ENCODE measurements around the gene WDR19.
"Not testable (repeated sequence)": the region's sequence is repeated elsewhere in the genome, so short reads cannot be mapped to it uniquely, and the experiment has no call there.

WDR19 gene

DNA sequence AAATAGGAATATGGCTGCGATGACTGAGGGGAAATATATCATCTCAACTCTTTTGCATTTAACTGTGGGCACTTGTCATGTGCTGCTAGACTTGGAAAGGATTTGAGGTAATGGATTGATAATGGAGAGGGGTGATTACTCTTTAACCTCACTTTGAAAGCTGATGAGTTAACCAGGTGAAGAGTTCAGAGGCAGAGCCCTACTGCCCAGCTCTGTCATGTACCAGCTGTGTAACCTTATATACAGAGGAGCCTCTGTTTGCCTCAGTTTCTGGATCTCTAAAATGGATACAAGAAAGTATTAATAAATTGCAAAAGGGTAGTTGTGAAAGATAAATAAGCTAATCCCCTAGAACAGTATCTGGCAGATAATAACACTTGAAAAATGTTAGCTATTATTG, 51.5 kb downstream of the WDR19 start:
- no peak for DNase-seq

DNA sequence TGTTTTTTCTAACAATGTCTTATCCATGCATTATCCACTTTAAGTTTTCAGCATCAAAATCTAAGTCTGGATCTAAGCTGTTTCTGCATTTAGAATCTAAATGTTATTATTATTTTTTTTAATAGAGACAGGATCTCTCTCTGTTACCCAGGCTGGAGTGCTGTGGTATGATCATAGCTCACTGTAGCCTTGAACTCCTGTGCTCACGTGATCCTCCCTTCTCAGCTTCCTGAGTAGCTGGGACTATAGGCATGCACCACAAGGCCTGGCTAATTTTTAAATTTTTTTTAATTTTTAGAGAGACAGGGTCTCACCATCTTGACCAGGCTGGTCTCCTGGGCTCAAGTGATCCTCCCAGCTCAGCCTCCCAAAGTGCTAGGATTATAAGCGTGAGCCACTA, 52.7 kb downstream of the WDR19 start:
- no peak for DNase-seq

DNA sequence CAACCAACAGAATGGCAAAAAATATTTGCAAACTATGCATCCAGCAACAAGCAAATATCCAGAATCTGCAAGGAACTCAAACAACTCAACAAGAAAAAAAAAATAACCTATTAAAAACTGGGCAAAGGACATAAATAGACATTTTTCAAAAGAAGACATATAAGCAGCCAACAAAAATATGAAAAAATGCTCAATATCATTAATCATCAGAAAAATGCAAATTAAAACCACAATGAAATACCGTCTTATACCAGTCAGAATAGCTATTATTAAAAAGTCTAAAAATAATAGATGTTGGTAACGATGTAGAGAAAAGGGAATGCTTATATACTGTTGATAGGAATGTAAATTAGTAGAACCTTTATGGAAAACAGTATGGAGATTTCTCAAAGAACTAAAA, 53.4 kb downstream of the WDR19 start:
- no peak for DNase-seq

DNA sequence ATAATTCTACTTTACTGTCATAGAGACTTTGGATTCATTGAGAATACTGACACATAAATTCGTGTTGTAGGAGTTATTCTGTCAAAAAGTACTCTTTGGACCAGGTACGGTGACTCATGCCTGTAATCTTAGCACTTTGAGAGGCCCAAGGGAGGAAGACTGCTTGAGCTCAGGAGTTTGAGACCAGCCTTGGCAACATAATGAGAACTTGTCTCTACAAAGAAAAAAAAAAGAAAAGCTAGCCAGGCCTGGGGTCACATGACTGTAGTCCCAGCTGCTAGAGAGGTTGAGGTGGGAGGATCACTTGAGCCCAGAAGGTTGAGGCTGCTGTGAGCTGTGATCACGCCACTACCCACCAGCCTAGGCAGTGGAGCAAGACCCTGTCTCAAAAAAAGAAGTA, 54.9 kb downstream of the WDR19 start:
- no peak for DNase-seq

DNA sequence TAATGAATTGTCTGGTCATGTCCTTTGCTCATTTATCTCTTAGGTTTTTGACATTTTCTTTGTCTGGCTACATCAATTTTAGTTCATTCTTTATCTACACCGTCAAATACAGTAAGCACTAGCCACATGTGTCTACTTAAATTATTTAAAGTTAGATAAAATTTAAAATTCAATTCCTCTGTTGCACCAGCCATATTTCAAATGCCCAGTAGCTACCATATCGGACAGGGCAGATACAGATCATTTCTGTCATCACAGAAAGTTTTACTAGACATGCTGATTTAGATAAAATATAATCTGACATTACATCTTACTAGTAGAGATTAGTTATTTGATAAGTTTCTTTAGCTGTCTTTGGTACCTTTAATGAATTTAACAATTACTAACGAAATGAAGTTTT, 61.1 kb downstream of the WDR19 start:
- DNase-seq, result no peak

DNA sequence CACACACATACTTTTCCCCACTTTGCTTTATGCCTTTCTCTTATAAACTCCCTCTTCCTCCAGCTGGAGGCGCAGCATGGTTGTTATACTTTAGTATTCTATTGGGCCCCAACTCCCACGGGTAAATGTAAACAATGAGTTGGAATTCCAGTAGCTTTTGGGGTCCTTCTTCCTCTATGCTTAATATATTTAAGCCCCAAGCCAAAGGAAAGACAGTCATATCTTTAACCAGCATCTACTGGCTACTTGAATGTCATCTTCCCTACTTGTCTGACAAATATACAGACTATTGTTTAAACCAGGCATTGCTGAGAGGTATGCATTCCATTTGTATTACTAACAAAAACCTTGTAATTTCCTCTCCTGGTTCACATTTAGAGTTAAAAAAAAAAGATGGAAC, 72.9 kb downstream of the WDR19 start:
- DNase-seq, result no peak

DNA sequence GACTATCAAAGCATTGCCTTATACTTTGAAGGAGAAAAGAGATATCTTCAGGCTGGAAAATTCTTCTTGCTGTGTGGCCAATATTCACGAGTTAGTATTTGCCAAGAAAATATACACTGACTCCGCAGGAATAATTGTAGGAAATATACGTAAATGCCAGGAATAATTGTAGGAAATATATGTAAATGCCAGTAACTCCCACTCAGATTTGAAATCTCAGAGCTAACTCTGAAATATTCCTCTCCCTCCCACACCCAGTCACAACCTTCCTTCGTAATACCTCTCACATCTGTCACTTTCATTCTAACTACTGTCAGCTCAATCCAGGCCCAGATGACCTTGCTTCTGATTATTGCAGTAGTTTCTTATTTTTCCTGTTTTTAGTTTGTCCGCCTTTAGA, 73.5 kb downstream of the WDR19 start:
- no peak for DNase-seq

DNA sequence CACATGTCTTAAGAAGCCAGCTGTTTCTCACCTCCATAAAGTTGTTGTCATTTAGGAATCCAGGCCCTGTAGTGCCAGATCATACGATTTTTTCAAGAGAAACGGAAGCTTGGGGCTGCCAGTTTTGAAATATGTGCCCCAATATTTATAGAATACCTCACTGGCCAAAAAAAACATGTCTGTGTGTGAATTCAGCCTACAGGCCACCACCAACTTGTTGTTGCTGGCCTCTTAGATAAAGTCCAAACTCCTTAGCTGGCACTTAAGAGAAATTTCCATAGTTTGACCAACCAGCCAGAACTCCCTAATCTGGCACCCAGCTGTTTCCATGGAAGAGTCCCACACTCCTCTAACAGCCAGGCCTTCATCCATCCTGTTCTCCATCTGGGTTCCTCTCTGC, 74.1 kb downstream of the WDR19 start:
- no peak for DNase-seq

DNA sequence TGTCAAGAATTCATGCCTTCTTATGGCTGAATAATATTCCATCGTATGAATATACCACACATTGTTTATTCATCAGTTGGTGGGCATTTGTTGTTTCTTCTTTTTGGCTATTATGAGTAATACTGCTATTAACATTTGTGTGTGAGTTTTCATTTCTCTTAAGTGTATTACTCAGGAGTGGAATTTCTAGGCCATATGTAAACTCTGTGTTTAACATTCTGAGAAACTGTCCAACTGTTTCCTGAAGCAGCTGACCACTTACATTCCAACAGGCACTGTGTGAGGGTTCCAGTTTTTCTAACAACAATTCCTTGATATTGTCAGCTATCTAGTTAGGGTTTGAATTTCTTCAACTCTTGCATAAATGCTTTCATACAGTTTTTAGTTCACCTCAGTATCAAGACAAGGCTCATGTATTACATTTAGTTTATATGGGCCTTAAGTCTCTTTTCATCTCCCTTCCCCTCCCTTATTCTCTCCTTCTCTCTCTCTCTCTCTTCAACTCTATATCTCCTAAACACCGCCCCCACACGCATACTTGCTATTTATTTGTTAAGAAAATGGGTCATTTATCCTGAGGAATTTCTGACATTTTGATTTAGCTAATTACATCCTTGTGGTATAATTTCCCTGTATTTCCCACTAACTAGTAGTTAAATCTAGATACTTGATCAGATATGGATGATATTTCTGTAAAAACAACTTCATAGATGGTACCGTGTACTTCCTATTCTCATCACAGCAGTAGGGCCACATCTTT, 77.4 kb downstream of the WDR19 start:
- no peak for DNase-seq

DNA sequence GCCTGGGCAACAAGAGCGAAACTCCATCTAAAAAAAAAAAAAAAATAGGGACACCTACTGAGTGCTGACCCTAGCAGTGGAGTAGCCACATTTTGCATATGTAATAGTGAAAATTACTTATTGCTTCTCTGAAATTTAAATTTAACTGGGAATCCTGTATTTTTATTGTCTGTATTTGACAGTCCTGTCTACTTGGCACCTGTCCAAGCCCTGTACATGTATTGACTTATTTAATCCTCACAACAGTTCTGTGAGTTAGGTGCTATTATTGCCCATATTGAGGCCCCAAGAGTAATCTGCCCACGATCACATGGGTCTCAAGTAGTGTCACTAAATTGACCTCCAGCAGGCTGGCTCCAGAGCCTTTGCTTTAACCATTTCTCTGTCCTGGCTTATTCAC, 81.6 kb downstream of the WDR19 start:
- no peak for DNase-seq

DNA sequence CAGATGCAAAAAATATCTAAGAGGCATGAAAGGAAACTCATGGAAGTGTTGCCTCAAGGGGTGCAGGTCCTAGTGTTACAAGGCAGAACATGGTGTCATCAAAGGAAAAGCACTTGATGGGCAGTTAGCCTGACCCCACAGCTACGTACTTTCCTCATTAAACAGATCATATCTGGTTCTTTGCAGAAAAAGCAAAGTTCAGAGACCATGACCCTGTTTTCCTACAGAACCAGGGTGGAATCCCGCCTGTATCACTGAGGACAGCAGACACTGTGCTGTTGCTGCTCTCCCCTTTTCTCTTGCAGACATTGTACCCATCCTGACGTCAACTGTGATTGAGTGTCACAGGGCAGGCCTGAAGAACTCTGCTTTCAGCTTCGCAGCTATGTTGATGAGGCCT, 92.2 kb downstream of the WDR19 start:
- DNase-seq, result no peak

DNA sequence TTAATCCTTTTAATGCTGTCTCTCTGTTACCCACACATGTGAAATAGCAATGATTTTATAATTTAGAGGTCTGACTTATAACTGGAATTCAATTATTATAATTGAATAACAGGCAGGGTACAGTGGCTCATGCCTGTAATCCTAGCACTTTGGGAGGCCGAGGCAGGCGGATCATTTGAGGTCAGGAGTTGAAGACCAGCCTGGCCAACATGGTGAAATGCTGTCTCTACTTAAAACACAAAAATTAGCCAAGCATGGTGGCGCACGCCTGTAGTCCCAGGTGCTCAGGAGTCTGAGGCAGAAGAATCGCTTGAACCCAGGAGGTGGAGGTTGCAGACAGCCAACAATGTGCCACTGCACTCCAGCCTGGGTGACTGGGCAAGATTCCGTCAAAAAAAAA, 95.3 kb downstream of the WDR19 start:
- DNase-seq, result not testable (repeated sequence)

DNA sequence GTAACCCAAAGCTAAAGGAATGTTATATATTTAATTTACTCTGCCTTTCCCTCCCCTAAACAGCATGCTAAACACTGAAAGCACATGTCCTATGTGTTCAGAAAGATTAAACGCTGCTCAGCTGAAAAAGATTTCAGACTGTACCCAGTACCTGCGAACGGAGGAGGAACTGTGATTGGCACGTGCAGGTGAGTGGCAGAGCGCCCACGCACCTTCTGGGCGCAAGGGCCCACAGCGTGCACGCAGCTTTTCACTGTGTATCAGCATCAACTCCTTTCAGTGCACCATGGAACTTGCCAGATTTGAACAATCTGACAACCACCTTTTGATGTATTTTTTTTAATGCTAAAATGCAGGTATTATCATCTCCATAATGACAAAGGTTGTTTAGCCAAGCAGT, 96.1 kb downstream of the WDR19 start:
- no peak for DNase-seq

DNA sequence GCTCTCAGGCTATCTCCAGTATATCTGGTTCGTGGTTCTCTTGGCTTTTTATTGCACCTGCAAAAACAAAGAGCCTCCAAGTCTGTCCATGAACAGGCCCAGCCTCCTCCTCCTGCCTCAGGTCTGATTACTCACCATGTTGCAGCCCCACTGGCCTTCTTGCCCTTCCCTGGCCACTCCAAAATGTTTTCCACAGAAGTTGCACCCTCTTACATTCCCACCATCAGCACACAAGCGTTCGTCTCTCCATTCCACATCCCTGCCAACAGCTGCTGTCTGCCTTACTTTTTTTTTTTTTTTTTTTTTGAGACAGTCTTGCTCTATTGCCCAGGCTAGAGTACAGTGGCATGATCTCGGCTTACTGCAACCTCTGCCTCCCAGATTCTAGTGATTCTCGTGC, 97.1 kb downstream of the WDR19 start:
- no peak for DNase-seq

DNA sequence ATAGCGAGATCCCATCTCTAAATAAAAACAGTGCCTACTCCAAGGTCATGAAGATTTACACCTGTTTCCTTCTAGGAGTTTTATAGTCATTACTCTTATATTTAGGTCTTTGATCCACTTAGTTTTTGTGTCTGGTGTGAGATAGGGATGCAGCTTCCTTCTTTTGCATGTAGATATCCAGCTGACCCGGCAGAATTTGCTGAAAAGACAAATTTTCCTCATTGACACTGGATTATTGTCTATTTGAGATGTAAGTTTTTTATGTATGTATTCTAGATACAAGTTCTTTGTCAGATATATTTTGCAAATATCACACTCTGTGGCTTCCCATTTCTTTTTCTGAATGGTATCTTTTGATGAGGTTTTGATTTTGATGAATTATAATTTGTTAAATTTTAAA, 98.4 kb downstream of the WDR19 start:
- no peak for DNase-seq

DNA sequence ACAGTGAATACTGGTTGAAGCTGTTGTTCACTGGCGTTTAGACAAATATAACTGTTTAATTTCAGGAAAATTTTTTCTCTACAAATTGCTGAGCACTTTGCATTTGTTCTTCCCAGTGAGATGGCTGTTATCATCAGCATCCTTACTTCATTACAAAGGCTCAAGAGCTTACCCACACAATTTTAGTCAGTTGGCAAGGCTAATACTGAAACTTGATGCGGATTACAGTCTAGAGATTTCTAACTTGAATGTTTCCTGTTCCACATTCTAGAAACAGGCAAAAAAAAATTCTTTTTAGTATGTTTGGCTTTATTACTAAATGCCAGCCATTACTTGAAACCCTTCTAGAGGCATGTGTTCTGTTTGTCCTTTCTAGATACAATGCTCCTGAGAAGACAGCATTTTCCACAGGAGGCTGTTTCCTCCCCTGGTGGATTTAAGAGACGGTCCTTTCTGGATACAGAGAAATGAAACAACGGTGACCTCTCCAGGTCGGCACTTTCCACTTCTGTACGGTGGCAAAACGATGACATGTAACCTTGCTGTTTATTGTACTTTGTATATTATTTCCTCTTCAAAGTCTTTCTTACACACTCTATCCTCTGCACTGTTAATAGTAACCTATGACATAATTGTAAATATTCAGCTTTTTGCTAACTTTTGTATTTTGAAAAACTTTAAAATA, 102.9 kb downstream of the WDR19 start:
- no peak for DNase-seq

DNA sequence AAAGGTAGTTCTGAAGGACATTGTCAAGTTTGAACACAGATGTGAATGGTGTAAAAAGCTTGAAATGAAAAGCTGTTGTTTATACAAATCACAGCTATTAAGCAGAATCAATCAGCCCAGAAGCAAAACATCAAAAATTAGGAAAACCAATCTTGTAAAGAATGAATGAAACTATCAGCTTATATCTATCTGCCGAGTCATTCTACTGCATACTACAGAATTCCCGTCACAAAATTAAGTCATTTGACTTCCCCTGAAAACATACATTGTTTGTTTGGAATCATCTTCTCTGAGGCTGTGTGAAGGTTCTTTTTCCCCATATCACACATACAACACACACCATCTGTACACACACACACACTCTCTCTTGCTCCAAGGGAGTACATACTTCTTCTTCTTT, 103.5 kb downstream of the WDR19 start:
- no peak for DNase-seq

DNA sequence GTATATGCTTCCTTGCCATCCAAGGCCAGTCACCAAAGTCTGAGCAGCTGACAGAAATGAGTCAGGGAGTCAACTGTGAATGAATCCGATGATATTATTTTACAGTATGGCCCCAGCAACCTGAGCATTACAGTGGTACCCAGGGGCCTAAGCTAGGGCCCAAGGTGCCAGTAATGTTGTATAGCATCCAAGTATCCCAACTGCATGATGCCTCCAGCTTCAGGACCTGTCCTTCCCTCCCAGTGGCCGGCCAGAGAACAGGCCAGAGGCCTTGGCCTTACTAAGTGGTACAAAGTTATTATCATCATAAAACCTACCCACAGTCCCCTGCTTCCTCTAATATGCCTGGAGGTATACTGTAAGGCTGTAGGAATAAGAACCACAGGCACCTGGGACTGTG, 103.9 kb downstream of the WDR19 start:
- DNase-seq, result no peak

DNA sequence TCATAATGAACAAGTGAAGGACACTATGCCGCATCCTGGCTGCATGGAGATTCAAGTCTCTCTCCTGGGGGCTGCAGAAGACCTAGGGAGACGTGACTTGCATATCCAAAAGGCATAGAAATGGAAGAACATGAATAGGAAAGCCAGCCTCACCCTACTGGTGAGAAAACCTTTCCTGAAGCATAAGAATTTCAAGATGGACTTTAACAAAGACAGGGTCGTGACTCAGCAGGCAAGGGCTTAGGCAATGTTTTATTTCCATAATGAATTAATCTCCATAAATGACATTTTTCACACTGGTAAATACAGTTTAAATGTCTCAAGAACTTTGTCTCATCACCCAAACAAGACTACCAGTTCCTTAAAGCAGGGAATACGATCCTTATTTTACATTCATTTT, 104.9 kb downstream of the WDR19 start:
- DNase-seq, result no peak

DNA sequence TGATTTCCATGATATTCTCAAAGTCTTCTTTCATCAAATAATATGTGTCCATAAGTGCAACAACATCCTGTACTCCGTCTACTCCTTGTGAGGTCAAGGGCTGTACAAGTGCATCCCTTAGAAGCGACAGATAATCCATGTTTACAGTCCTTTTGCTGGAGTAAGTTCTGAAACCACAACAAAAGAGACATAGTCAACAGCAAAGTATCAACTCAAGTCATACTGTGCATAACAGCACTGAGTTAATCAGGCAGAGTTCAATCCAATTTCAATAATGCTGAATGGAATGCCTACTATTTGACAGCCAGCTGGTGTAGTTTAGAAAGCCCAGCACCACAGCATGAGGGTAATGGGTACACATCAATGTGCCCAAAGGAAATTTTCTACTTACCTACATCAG, 109.4 kb downstream of the WDR19 start:
- no peak for DNase-seq

DNA sequence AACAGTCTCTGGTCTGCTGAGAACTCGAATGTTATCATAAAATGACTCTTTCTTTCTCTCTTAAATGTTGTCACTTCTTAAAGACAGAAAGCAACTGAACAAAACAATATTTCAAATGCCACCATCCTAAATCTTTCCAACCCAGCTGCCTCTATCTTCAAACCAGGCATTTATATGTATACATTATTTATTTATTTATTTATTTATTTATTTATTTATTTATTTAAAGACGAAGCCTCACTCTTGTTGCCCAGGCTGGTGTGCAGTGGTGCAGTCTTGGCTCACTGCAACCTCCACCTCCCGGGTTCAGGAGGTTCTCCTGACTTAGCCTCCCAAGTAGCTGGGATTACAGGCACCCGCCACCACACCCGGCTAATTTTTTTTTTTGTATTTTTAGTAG, 110.1 kb downstream of the WDR19 start:
- DNase-seq, result not testable (repeated sequence)

DNA sequence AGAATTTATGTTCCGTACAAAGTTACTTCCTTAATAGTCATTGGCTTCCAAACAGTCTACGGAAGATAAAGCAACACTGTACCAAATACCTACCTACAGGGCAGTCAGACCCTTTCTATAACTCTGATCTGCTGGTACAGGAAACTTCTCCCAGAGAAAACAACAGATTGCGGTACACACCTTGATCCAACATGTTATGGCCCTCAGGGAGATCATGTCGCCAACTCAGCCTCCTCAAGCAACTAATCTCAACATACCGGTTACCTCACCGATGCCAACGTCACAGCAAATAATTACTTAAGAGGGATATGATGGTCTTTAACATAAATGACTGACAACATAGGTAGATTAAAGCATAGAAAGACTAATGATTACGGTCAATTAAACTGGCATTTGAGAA, 113.5 kb downstream of the WDR19 start:
- no peak for DNase-seq

DNA sequence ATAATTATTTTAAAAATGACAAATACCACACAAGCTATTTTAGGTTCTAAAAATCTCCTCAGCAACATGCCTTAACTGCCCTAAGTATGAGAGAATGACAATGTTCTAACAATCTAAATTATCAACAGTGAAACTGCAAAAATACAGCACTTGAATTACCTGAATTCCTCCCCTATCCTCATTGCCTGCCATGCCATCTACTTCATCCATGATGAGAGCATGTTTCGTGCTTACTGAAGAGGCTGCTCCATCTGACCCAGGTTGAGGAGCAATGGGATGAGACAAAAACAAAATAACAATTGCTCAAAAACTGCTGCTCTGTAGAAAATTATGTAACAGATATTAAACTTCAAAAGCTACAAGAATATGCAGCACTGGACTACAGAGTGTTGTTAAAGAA, 120.6 kb downstream of the WDR19 start:
- DNase-seq, result no peak

DNA sequence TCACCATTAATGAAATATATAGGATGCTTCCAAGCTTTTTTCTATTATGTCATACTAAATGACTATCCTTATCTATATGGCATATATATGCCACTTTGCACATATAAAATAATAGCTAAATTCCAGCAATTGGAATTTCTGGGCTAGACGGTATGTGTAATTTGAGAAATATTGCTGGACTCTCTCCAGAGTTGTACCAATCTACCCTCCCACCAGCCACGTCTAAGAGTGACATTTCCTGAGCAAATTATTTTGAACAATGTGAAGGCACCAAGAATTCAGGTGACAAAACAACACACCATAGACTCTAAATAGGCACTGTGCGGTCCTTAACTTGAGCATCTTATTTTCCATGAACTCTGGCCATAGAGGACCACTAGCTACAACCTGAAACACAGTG, 121.5 kb downstream of the WDR19 start:
- DNase-seq, result no peak

DNA sequence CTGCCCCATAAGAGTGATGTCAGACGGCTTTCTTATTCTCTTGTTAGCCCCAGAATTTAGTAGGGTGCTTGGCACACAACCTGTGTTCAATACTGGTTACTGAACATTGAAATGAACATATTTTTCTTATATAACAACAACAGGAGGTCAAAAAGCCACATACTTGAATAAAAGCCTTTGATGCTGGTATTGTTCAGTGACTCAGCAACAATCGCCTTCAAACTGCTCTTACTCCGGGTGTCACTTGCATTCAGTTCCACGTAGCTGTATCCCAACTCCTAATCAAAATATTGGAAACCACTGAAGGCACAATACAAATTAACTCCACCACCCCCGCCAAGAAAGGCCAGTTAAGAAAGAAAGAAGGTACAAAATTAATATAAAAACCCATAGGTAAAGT, 122.3 kb downstream of the WDR19 start:
- DNase-seq, result no peak

Data from activated CD4-positive, alpha-beta T cell treated with anti-CD3 and anti-CD28 coated beads for 1 hour (primary cell).